CD14-positive monocyte (primary cell): Measurements from ENCODE around the gene POGZ. TPM values are rescaled to one million over a fixed set of nuclear protein-coding genes. Genes with fewer than 3 reads are reported as not detected.

ENCODE experiments used
- DNase-seq, 3 donors: peaks; one replicate each; pipeline ENCODE4 v3.0.0-alpha.2; 2011 to 2022
- H2AFZ ChIP-seq: 2 replicates; pipeline ENCODE4 v1.6.0; 2012; ENCODE audit warnings: mild to moderate bottlenecking, low read depth, low read length, inconsistent platforms; ENCODE audit not compliant: insufficient read depth, poor library complexity, severe bottlenecking
- H3K27ac ChIP-seq, 2 donors: 1 replicate in 1 of 2; 2 replicates in 1 of 2; pipeline ENCODE4 v1.5.1; 2012 to 2013; ENCODE audit warnings: low read length in 2 of 2, control low read depth in 1 of 2, inconsistent platforms in 1 of 2, low read depth in 1 of 2, mild to moderate bottlenecking in 1 of 2
- H3K27me3 ChIP-seq, 2 donors: one replicate each; pipeline versions ENCODE4 v1.6.0 to v1.6.1; 2011 to 2013; ENCODE audit warnings: low read length in 2 of 2; ENCODE audit not compliant: control insufficient read depth in 2 of 2, insufficient read depth in 2 of 2
- H3K36me3 ChIP-seq, 2 donors: replicated peaks in 1 of 2; 1 replicate in 1 of 2; 2 replicates in 1 of 2; pipeline versions ENCODE4 v1.5.1 to v1.6.1; 2012 to 2013; ENCODE audit warnings: low read length in 2 of 2, control low read depth in 1 of 2, inconsistent platforms in 1 of 2, mild to moderate bottlenecking in 1 of 2; ENCODE audit not compliant: insufficient read depth in 2 of 2, control insufficient read depth in 1 of 2
- H3K4me1 ChIP-seq, 2 donors: 1 replicate in 1 of 2; 2 replicates in 1 of 2; pipeline versions ENCODE4 v1.5.1 to v1.6.1; 2012 to 2013; ENCODE audit warnings: low read length in 2 of 2, control low read depth in 1 of 2, inconsistent platforms in 1 of 2, mild to moderate bottlenecking in 1 of 2, moderate library complexity in 1 of 2; ENCODE audit not compliant: insufficient read depth in 2 of 2, control insufficient read depth in 1 of 2
- H3K4me2 ChIP-seq: replicated peaks from 2 replicates; pipeline ENCODE3; 2012; ENCODE audit warnings: low read length, moderate library complexity, mild to moderate bottlenecking; ENCODE audit not compliant: poor library complexity, severe bottlenecking; ENCODE audit errors: extremely low read depth
- H3K4me3 ChIP-seq, 3 experiments: fragments of 200-600 bp in 1 of 3; sonication (generic) in 1 of 3; replicated peaks in 1 of 3; 1 replicate in 2 of 3; 2 replicates in 1 of 3; pipeline ENCODE4 v1.5.1; 2011 to 2013; ENCODE audit warnings: low read length in 3 of 3, mild to moderate bottlenecking in 3 of 3, control low read depth in 2 of 3, low read depth in 2 of 3, inconsistent platforms in 1 of 3, moderate library complexity in 1 of 3
- H3K79me2 ChIP-seq: 2 replicates; pipeline ENCODE4 v1.6.0; 2012; ENCODE audit warnings: mild to moderate bottlenecking, control low read depth, inconsistent platforms, low read length, moderate library complexity; ENCODE audit not compliant: insufficient read depth
- H3K9ac ChIP-seq: 2 replicates; pipeline ENCODE4 v1.6.0; 2017; ENCODE audit warnings: low read length, mild to moderate bottlenecking; ENCODE audit not compliant: insufficient read depth, poor library complexity, severe bottlenecking
- H3K9me3 ChIP-seq, 2 donors: replicated peaks in 1 of 2; 1 replicate in 1 of 2; 2 replicates in 1 of 2; pipeline versions ENCODE4 v1.5.1 to v1.6.1; 2012 to 2013; ENCODE audit warnings: low read length in 2 of 2, control low read depth in 1 of 2; ENCODE audit not compliant: control insufficient read depth in 1 of 2, insufficient read depth in 1 of 2
- H4K20me1 ChIP-seq: 2 replicates; pipeline ENCODE4 v1.6.0; 2012; ENCODE audit warnings: mild to moderate bottlenecking, low read length, control low read depth, moderate library complexity; ENCODE audit not compliant: insufficient read depth
- H3K27ac Mint-ChIP-seq, 7 donors: one replicate each; pipeline ENCODE4 v1.8.0; 2020; ENCODE audit warnings: mild to moderate bottlenecking in 7 of 7, mixed read lengths in 7 of 7, moderate library complexity in 6 of 7, inconsistent platforms in 2 of 7
- H3K27me3 Mint-ChIP-seq, 3 donors: one replicate each; pipeline ENCODE4 v1.8.0; 2021 to 2022; ENCODE audit warnings: low read depth in 3 of 3, mild to moderate bottlenecking in 3 of 3, mixed read lengths in 3 of 3, moderate library complexity in 3 of 3, inconsistent platforms in 1 of 3
- H3K36me3 Mint-ChIP-seq, 2 donors: one replicate each; pipeline ENCODE4 v1.8.0; 2020; ENCODE audit warnings: mixed read lengths in 2 of 2, inconsistent platforms in 1 of 2, mild to moderate bottlenecking in 1 of 2
- H3K4me1 Mint-ChIP-seq: one replicate; pipeline ENCODE4 v1.8.0; 2020; ENCODE audit warnings: mild to moderate bottlenecking, mixed read lengths
- H3K4me3 Mint-ChIP-seq, 2 donors: one replicate each; pipeline ENCODE4 v1.8.0; 2020; ENCODE audit warnings: mild to moderate bottlenecking in 2 of 2, mixed read lengths in 2 of 2, moderate library complexity in 1 of 2
- H3K9me3 Mint-ChIP-seq, 7 donors: one replicate each; pipeline ENCODE4 v1.8.0; 2020 to 2022; ENCODE audit warnings: mixed read lengths in 7 of 7, mild to moderate bottlenecking in 6 of 7, moderate library complexity in 6 of 7, inconsistent platforms in 2 of 7
- whole genome bisulfite sequencing: methylation state at CpG from one replicate; pipeline ENCODE4 v1.1.5; 2013; ENCODE audit warnings: missing lambda C conversion rate; ENCODE audit not compliant: insufficient coverage; 5-methylcytosine and 5-hydroxymethylcytosine counted together
- intact Hi-C, 2 donors: fragments of 100-400 bp; cut with micrococcal nuclease; formaldehyde crosslinking; loops; one replicate each; pipeline versions ENCODE4 v1.15.0 to v1.15.1; 2023
- polyA plus RNA-seq, 3 donors: library from polyadenylated mRNA; depleted of rRNA in 1 of 3; unstranded in 2 of 3; stranded (reverse) in 1 of 3; fragments of 300-500 nt in 2 of 3; fragments of >200 nt in 1 of 3; fragmentation: Illumina TruSeq in 2 of 3; gene quantifications; 1 replicate in 2 of 3; 2 replicates in 1 of 3; pipeline ENCODE4 v1.2.3, GENCODE V29; 2012 to 2021
- TF ChIP-seq, protein P1 (sequence below): fragments of 200-600 bp; IDR thresholded peaks from one replicate; pipeline ENCODE4 v1.8.0; 2022; ENCODE audit warnings: antibody characterized with exemption, mild to moderate bottlenecking

The POGZ gene
- polyA plus RNA-seq, 3 donors: 0.75 to 41.7 (median 1.8) TPM

DNA sequence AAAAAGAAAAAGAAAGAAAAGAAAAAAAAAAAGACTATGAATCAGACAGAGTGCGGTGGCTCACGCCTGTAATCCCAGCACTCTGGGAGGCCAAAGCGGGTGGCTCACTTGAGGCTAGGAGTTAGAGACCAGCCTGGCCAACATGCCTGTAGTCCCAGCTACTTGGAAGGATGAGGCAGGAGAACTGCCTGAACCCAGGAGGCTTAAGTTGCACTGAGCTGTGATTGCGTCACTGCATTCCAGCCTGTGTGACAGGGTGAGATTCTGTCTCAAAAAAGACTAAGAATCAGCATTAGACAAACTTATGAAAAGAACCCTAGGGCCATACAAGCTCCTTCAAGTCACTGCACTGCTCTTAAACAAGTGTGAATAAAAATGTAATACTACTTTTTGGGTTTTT lies 43.1 kb downstream of the POGZ start:
- H3K4me3 ChIP-seq: no peak overlapping the region
- TF ChIP-seq, protein P1, sequence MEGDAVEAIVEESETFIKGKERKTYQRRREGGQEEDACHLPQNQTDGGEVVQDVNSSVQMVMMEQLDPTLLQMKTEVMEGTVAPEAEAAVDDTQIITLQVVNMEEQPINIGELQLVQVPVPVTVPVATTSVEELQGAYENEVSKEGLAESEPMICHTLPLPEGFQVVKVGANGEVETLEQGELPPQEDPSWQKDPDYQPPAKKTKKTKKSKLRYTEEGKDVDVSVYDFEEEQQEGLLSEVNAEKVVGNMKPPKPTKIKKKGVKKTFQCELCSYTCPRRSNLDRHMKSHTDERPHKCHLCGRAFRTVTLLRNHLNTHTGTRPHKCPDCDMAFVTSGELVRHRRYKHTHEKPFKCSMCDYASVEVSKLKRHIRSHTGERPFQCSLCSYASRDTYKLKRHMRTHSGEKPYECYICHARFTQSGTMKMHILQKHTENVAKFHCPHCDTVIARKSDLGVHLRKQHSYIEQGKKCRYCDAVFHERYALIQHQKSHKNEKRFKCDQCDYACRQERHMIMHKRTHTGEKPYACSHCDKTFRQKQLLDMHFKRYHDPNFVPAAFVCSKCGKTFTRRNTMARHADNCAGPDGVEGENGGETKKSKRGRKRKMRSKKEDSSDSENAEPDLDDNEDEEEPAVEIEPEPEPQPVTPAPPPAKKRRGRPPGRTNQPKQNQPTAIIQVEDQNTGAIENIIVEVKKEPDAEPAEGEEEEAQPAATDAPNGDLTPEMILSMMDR: no peak
- H3K9me3 Mint-ChIP-seq: peaks cover 0 to 2% (median 0%) of the 10 kb centered on the region in 7 donors
- no peaks in the 10 kb centered on the region for H3K9me3 ChIP-seq
- no peaks in the 10 kb centered on the region for H3K4me1 ChIP-seq
- no peak overlapping the region for H3K4me2 ChIP-seq
- WGBS: 100% methylated on average over 1 of the region's 4 CpGs
- intact Hi-C loops: no loop called here
- no peak overlapping the region for H3K4me3 Mint-ChIP-seq
- no peaks in the 10 kb centered on the region for H3K27me3 ChIP-seq
- H3K27ac ChIP-seq: no peak overlapping the region
- no peak for DNase-seq
- H3K9ac ChIP-seq: no peak overlapping the region
- H2AFZ ChIP-seq: no peak overlapping the region
- no peaks in the 10 kb centered on the region for H4K20me1 ChIP-seq
- peak overlapping the region in 1 of 7 donors; percentile 77 for H3K27ac Mint-ChIP-seq
- H3K36me3 Mint-ChIP-seq: peaks cover 55 to 94% of the 10 kb centered on the region in 2 donors
- no peaks in the 10 kb centered on the region for H3K27me3 Mint-ChIP-seq
- H3K79me2 ChIP-seq: no peaks in the 10 kb centered on the region
- no peaks in the 10 kb centered on the region for H3K4me1 Mint-ChIP-seq
- peaks cover 78 to 94% of the 10 kb centered on the region in 2 donors for H3K36me3 ChIP-seq

DNA sequence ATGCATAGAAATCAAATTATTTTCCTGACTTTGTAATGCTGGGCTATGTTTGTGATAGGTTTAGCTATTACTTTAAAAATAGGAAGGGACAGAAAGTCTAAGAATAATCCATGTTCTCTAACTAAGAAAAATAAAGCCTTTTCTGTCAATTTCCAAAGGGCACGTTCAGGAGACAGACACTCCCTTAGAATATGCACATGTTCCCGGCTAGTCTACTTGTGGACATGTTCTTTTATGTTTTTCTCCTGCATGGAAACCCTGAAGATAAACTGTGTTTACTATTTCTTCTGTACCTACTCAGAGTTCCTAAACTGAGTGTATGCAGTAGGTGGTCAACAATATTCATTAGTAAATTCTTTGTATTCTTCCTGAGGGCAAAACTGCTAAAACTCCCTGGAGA lies 47.4 kb downstream of the POGZ start:
- no peak overlapping the region for H2AFZ ChIP-seq
- H4K20me1 ChIP-seq: no peaks in the 10 kb centered on the region
- H3K4me2 ChIP-seq: no peak overlapping the region
- DNase-seq: no peak
- H3K4me1 ChIP-seq: no peaks in the 10 kb centered on the region
- H3K27me3 ChIP-seq: no peaks in the 10 kb centered on the region
- Mint-ChIP-seq H3K27me3 (no peaks in the 10 kb centered on the region), H3K4me3 (no peak overlapping the region), H3K27ac (no peak overlapping the region), H3K4me1 (no peaks in the 10 kb centered on the region), H3K36me3 (peaks cover 75 to 99% of the 10 kb centered on the region in 2 donors), H3K9me3 (no peaks in the 10 kb centered on the region)
- WGBS: no CpG with 5 or more reads among the region's 2 CpGs
- H3K27ac ChIP-seq: no peak overlapping the region
- TF ChIP-seq, protein P1: no peak
- H3K9ac ChIP-seq: no peak overlapping the region
- H3K9me3 ChIP-seq: no peaks in the 10 kb centered on the region
- H3K4me3 ChIP-seq: no peak overlapping the region
- H3K79me2 ChIP-seq: no peaks in the 10 kb centered on the region
- H3K36me3 ChIP-seq: peaks cover 90 to 98% of the 10 kb centered on the region in 2 donors
- intact Hi-C loops: no loop called here
